Right cardiac atrium (tissue), 5 donors: ENCODE results near the gene S100A1. TPM values are rescaled to one million over a fixed set of nuclear protein-coding genes. Genes with fewer than 3 reads are reported as not detected.

ENCODE experiments used
- ATAC-seq, 2 donors: fragments of 200-7000 bp; cut with Tn5 transposase; one replicate each; pipeline versions ENCODE4 v1.8.0 to v1.9.1; 2020; ENCODE audit warnings: moderate library complexity in 2 of 2, mild to moderate bottlenecking in 1 of 2
- DNase-seq, 3 donors: peaks; one replicate each; pipeline ENCODE4 v3.0.0-alpha.2; 2020
- H3K27ac ChIP-seq: one replicate; pipeline ENCODE4 v1.5.1; 2013; ENCODE audit warnings: mild to moderate bottlenecking, low read length, control low read depth, moderate library complexity
- H3K27me3 ChIP-seq: one replicate; pipeline ENCODE4 v1.6.1; 2013; ENCODE audit not compliant: control insufficient read depth, insufficient read depth
- H3K4me1 ChIP-seq: one replicate; pipeline ENCODE4 v1.6.1; 2013; ENCODE audit warnings: low read length; ENCODE audit not compliant: control insufficient read depth, insufficient read depth
- H3K4me3 ChIP-seq: one replicate; pipeline ENCODE4 v1.5.1; 2013; ENCODE audit warnings: low read length, control low read depth
- H3K9me3 ChIP-seq: one replicate; pipeline ENCODE4 v1.6.1; 2013; ENCODE audit warnings: low read length; ENCODE audit not compliant: control insufficient read depth
- WGBS: extraction: QIAGEN DNeasy Blood & Tissue Kit; methylation state at CpG from one replicate; pipeline ENCODE4 v1.1.7; 2013; 5-methylcytosine and 5-hydroxymethylcytosine counted together
- intact Hi-C, 4 donors: fragments of 100-400 bp; cut with DNase I; formaldehyde crosslinking; loops; one replicate each; pipeline versions ENCODE4 v1.11.0 to v1.14.0; 2022 to 2023
- polyA plus RNA-seq: library from polyadenylated mRNA; stranded (reverse); fragments of 200-250 nt; gene quantifications from one replicate; pipeline ENCODE4 v1.2.3, GENCODE V29; 2013
- total RNA-seq, 4 donors: library from RNA; stranded (reverse); fragmentation: NEBNext Ultra II Directional; extraction: Animal tissue kit (Norgen Biotek cat#: 25700); gene quantifications; one replicate each; pipeline ENCODE4 v1.2.1, GENCODE V29; 2021
- donor health status: healthy with polysubstance abuse.
- donor health status: DM: no; HTN: yes; CAD: no.
- donor health status: DM: no; HTN: no; CAD: no.
- donor health status: DM: no; HTN: yes; CAD: no; lungs with severe emphysema.
- donor health status: DM: yes; HTN: yes; CAD: no.

Gene S100A1
- total and polyA plus RNA-seq, 5 donors = 1,233 to 2,571 (median 1,739) TPM

DNA sequence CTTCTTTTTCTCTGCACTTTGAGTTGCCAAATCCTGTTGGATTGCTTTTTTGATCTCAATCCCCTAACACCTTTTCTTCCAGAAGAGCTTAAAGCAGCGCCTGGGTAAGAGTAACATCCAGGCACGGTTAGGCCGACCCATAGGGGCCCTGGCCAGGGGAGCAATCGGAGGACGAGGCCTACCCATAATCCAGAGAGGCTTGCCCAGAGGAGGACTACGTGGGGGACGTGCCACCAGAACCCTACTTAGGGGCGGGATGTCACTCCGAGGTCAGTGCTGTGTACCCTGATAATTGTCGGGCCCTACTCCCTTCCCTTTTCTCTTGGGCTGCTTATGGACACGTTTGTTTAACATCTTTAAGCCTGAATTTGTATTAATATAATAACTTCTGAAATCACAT is 13.9 kb downstream of the S100A1 start:
- Histone ChIP-seq H3K4me1 (peaks cover 3% of the 10 kb centered on the region), H3K4me3 (no peak overlapping the region), H3K9me3 (no peaks in the 10 kb centered on the region), H3K27ac (no peak overlapping the region), H3K27me3 (no peaks in the 10 kb centered on the region)
- no peak for DNase-seq
- no peak for ATAC-seq
- intact Hi-C loops = no loop called here
- WGBS = 74% methylated on average over 11 of the region's 11 CpGs

DNA sequence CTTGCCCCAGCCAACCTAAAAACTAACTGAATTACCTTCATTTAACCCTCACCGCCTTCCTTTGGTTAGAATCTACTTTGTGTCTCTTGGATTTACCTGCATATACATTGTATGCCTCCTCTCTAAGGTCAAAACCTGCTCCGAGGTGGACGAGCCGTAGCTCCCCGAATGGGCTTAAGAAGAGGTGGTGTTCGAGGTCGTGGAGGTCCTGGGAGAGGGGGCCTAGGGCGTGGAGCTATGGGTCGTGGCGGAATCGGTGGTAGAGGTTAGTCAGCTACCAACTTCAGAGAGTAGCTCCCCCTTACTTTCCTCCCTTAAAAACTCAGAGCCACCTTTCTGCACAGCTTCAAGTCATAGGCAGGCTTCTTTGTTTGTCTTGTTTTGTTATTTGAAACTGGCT is 14.9 kb downstream of the S100A1 start:
- H3K4me3 ChIP-seq = no peak overlapping the region
- H3K9me3 ChIP-seq = no peaks in the 10 kb centered on the region
- WGBS = 89% methylated on average over 11 of the region's 11 CpGs
- no peak overlapping the region for H3K27ac ChIP-seq
- DNase-seq (no peak), ATAC-seq (no peak)
- peaks cover 5% of the 10 kb centered on the region for H3K4me1 ChIP-seq
- intact Hi-C loops = no loop called here
- H3K27me3 ChIP-seq = no peaks in the 10 kb centered on the region

DNA sequence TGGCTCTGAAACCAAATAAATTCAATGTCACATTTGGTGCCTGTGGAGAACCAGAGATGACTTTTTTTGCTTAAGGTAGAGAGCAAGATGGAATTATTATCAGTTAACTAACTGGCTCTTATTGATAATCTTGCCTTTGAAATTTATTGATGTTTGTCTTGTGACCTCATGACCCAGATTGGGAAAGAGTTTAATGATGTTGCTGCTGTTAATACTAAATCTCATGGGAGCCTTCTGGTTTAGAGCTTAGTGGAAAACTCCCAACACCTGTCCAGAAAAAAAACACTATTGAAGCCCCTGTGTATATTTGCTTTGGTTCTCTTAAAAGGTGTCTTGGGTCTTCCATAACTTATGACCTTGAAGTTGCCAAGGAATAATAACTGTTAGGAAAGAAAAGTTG is 15.6 kb downstream of the S100A1 start:
- Histone ChIP-seq H3K9me3 (no peaks in the 10 kb centered on the region), H3K27ac (no peak overlapping the region), H3K4me3 (no peak overlapping the region), H3K4me1 (peaks cover 5% of the 10 kb centered on the region), H3K27me3 (no peaks in the 10 kb centered on the region)
- DNase-seq = no peak
- ATAC-seq = no peak
- intact Hi-C loops = no loop called here

DNA sequence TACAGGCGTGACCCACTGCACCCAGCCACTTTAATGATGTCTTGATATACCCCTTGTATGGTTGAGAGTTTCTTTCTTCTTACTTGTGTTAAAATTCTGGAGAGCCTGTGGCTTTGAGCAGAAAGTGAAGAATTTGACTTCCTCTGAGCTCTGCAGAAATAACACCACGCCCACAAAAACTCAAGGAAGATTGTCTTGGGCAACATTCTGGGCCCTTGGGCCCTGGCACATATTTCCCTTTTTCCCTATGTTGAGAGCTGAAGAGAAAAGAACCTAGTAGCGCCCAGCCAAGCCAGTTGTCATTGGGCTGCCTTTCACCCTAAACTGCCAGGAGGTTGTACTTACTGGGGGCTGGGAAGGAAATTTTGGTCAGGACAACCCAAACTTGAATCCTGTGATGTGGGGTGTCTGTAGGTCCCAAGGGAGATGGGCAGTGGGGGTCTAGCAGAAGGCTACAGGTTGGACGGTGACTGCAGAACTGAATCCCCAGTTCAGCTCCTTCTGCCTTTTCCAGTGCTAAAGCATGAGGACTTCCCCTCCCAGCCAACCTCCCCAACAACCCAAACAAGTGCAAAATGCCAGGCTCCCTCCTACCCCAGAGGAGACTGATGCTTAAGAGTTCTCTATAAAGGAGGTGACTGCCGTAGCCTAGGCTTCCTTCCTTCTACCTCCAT is 18.6 kb downstream of the S100A1 start:
- no peaks in the 10 kb centered on the region for H3K9me3 ChIP-seq
- WGBS = 72% methylated on average over 5 of the region's 5 CpGs
- no peak overlapping the region for H3K4me3 ChIP-seq
- peak overlapping the region; percentile 76 for H3K27ac ChIP-seq
- H3K27me3 ChIP-seq = no peaks in the 10 kb centered on the region
- H3K4me1 ChIP-seq = peaks cover 4% of the 10 kb centered on the region
- intact Hi-C loops = no loop called here
- DNase-seq (no peak), ATAC-seq (peak; percentile 4 to 8)

DNA sequence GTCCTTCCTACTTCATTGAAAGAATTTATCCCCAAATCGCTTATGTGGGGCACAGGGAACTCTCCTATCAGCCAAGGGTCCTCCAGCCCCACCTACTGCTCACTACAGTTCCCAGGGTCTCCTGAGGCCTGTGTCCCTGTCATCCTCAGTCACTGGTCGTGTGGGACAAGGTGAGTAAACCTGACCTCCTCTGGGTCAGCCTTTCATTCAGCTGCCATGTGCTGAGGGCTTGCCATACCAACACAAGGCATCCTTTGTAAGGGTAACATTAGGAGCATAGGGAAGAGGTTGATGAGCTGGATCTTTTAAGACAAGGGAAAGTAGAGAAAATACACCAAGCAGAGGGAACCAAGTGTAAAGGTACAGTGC is 19.1 kb downstream of the S100A1 start:
- DNase-seq (no peak), ATAC-seq (peak; percentile 10 to 17)
- intact Hi-C loops = no loop called here
- Histone ChIP-seq H3K27me3 (no peaks in the 10 kb centered on the region), H3K27ac (peak overlapping the region; percentile 76), H3K4me3 (no peak overlapping the region), H3K4me1 (peaks cover 3% of the 10 kb centered on the region), H3K9me3 (no peaks in the 10 kb centered on the region)
- WGBS = 46% methylated on average over 2 of the region's 2 CpGs

DNA sequence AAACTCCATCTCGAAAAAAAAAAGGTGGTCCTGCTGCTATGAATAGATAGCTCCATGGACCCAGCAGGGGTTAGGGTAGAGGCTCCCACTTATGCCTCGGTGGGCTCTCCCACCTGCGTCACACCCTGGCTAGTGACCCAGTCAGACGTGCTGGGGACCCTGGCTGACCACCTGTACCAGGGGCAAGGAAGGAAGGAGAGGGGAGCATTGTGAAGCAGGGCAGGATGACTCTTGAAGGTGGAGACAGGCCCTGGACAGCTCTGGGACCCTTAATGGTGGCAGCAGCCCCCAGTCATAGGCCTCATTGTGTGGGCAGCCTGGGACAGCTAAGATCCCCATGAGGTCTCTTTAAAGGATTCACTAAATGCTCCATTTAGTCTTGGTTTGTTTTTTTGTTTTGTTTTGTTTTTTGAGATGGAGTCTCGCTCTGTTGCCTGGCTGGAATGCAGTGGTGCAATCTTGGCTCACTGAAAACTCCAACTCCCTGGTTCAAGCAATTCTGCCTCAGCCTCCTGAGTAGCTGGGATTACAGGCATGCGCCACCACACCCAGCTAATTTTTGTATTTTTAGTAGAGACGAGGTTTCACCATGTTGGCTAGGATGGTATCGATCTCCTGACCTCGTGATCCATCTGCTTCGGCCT is 19.9 kb downstream of the S100A1 start:
- Histone ChIP-seq H3K27ac (no peak overlapping the region), H3K4me1 (peaks cover 3% of the 10 kb centered on the region), H3K4me3 (no peak overlapping the region), H3K27me3 (no peaks in the 10 kb centered on the region), H3K9me3 (no peaks in the 10 kb centered on the region)
- DNase-seq = no peak
- ATAC-seq = peak; percentile 24 to 34
- intact Hi-C loops = no loop called here
- WGBS = 84% methylated on average over 10 of the region's 10 CpGs

DNA sequence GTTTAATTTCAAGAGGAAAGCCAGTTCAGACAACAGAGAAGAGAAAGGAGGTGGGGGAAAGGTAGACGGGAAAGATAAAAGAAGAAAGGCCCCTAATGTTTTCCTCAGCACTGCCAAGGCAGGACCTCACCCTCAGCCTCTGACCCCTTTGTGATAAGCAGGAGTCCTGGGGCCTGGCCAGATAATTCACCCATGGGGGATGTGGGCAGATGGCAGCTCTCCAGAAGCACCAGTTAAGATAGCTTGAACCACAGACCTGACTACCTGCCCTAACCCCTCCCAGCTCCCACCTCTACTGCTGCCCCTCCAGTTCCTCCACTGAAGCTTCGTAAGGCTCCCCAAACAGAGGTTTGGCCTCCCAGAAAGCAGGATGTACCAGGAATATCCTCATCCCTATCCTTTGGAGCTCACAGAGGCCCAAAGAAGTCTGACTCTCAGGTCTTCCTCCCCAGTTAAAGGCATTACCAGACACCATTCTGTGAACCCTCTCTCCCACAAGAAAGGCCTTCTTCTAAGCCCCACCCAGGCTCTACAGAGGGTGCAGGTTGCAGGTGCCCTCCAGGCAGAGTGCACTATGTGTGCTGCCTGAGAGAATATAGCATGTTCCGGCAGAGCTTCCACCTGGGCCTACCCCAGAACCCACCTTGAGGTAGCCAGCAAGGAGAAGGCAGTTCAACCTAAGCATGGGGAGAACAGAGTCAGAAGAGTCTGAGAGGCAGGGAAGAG is 21.1 kb downstream of the S100A1 start:
- intact Hi-C loops = no loop called here
- Histone ChIP-seq H3K27me3 (no peaks in the 10 kb centered on the region), H3K9me3 (no peaks in the 10 kb centered on the region), H3K4me3 (no peak overlapping the region), H3K4me1 (peaks cover 3% of the 10 kb centered on the region), H3K27ac (no peak overlapping the region)
- 29% methylated on average over 3 of the region's 3 CpGs for WGBS
- ATAC-seq (no peak), DNase-seq (no peak)

DNA sequence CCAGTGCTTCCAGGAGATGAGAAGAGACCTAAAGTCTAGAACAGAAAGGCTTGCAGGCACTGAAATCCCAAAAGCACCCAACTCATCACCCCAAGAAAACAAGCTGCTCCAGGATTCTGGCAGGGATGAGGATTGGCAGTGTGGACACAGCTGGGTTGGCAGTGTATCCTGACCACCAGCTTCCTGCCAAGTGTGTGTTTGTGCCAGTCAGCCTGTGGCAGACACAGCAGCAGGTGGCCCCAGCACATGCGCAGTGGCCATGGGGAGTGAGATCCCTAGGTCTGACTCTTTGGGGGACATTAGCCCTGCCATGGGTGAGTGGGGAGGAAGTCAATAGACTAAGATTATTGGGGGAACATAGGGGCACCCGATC is 21.6 kb downstream of the S100A1 start:
- Histone ChIP-seq H3K27me3 (no peaks in the 10 kb centered on the region), H3K4me1 (peaks cover 3% of the 10 kb centered on the region), H3K27ac (no peak overlapping the region), H3K9me3 (no peaks in the 10 kb centered on the region), H3K4me3 (no peak overlapping the region)
- intact Hi-C loops = no loop called here
- ATAC-seq (peak; percentile 38 to 42), DNase-seq (peak; percentile 45 to 74 (median 72))
- WGBS = 84% methylated on average over 2 of the region's 2 CpGs

DNA sequence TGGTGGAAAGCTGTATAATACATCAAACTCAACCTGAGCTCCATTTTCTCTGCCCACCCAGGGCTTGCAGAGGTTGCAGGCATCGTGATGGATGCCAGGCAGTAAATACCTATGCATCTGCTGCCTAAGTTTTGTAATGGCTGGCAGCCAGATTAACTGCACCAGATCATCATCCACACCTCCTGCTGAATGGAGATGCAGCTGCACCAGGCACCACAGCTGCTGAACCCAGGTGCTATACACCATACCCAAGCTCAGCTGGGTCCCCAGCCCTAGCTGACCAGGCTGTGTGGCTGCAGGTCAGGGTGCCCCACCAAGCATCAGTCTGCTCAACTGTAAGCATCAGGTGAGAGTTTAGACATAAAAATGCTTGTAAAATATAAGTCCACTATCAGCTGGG is 23.5 kb downstream of the S100A1 start:
- WGBS = 93% methylated on average over 1 of the region's 1 CpG
- intact Hi-C loops = no loop called here

DNA sequence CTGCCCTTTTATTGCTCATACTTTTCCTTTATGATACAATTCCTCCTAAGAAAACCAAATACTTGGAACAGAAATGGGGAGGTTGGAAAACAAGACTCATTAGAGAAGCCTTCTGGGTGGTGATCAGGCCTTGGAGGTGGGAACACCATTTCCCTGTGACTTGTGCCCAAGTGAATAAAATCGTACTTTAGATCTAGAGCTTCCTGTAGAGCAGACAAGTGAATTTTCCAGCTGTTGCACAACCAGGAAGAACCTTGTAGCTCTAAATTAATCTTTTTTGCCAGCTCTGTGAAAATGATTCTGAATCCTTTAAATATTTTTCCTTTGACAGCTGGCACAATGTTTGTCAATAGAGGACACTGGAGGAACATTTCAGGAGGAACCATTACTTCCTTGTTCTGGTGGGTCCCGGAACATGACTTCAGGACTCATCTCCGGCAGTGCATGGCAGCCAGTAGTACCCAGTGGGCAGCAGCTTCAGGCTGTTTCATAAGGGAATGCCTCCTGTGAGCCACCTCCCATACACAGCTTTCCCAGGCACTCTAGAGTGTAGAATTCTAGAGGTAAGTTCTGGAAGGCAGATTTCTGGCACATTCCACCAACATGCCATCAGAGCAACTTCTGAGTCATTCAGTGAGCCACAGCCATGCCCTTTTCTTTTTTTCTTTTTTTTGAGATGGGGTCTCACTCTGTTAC is 24.7 kb downstream of the S100A1 start:
- Histone ChIP-seq H3K27me3 (no peaks in the 10 kb centered on the region), H3K9me3 (no peaks in the 10 kb centered on the region), H3K4me3 (no peak overlapping the region), H3K4me1 (no peaks in the 10 kb centered on the region), H3K27ac (no peak overlapping the region)
- DNase-seq = no peak
- peak in 1 of 2 donors; percentile 60 for ATAC-seq
- 49% methylated on average over 3 of the region's 3 CpGs for WGBS
- intact Hi-C loops = no loop called here

More for the DNA sequence above, 23.5 kb downstream of the S100A1 start:
- Histone ChIP-seq H3K4me1 (peaks cover 3% of the 10 kb centered on the region), H3K27ac (no peak overlapping the region), H3K4me3 (no peak overlapping the region), H3K27me3 (no peaks in the 10 kb centered on the region), H3K9me3 (no peaks in the 10 kb centered on the region)
- DNase-seq (no peak), ATAC-seq (no peak)

DNA sequence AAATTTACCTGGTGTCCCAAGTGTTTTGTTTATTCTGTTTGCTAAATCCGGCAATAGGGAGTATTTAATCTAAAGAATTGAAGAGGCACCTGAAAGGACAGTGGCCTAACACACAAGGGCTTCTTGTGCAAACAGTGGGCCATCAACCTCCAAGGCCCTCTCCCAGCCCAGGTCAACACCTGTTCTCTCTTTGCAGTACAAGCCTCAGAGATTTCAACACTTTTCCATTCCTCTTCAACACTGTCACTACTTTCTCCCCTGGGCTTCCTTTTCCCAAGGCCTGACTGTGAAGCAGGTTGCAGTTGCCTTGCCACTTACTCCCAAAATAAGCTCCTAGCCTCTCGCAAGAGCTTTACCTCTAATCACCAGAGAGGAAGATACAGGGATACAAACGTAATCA is 27.1 kb downstream of the S100A1 start:
- ATAC-seq (no peak), DNase-seq (no peak)
- WGBS = 85% methylated on average over 3 of the region's 3 CpGs
- Histone ChIP-seq H3K27me3 (no peaks in the 10 kb centered on the region), H3K27ac (no peak overlapping the region), H3K4me1 (no peaks in the 10 kb centered on the region), H3K4me3 (no peak overlapping the region), H3K9me3 (no peaks in the 10 kb centered on the region)
- intact Hi-C loops = no loop called here
